22Rv1 (cell line): Measurements from ENCODE around the gene FOXA3.

ENCODE experiments used
- H3K27ac ChIP-seq: fragments of 450-650 bp; 2 replicates; pipeline ENCODE4 v1.5.1; 2017
- ZFX ChIP-seq: fragments of 450-650 bp; IDR thresholded peaks from 2 replicates; pipeline ENCODE4 v1.6.1; 2017; ENCODE audit warnings: antibody characterized with exemption, borderline replicate concordance
- TF ChIP-seq, protein P1 (sequence below): fragments of 450-650 bp; IDR thresholded peaks from 2 replicates; pipeline ENCODE4 v1.5.1; 2017; ENCODE audit warnings: mild to moderate bottlenecking

FOXA3 gene

DNA sequence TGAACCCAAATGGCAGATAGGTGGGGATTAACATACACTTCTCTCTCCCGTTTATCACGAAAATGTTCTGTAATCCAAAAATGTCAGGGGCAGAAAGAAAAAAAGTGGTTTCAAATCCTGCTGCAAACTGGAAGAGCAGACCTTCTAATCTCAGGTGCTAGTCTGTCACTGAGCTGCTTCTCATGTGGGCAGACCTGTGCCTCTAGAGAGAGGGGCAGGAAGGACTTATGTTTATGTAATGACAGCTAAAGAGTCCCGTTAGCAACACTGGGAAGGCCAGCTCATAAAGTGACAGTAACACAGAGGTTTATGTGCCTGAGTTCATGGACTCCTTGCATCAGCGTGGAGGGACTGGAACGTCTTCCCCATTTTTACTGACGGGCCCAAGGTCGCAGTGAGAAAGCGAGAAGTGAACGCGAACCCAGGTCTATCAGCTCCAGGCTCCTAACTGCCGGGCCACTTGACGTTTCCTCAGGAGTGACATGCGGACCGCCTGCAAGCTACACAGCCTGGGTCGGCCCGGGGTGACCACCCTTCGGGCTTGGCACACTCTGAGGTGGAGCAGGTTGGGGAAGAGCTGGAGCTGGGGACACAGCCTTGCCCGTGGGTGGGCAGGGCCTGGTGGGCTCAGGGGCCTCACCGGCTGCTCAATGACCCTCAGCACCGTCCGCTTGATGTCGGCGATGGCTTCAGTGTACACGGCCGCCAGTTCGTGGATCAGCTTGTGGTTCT lies 39.4 kb upstream of the FOXA3 start:
- H3K27ac ChIP-seq = peak overlapping the region; percentile 18; the same call in 1 of the 2 replicates

DNA sequence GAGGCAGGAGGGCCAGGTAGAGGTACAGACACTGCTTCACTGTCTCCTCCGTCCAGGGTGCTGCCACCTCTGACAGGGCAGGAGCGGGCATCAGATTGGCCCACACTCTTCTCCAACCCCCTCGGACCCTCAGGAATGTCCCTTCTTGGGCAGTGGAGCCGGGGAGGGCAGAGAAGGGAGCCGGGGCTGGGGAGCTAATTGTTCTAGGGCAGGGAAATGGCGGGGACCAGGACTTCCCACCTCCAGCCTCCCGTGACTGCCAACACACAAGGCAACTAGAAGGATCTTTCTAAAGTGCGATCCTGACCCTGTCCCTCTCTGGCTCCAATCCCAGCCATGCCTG lies 38.9 kb upstream of the FOXA3 start:
- no peak overlapping the region for H3K27ac ChIP-seq
- TF ChIP-seq ZFX = no peak
- TF ChIP-seq, protein P1, sequence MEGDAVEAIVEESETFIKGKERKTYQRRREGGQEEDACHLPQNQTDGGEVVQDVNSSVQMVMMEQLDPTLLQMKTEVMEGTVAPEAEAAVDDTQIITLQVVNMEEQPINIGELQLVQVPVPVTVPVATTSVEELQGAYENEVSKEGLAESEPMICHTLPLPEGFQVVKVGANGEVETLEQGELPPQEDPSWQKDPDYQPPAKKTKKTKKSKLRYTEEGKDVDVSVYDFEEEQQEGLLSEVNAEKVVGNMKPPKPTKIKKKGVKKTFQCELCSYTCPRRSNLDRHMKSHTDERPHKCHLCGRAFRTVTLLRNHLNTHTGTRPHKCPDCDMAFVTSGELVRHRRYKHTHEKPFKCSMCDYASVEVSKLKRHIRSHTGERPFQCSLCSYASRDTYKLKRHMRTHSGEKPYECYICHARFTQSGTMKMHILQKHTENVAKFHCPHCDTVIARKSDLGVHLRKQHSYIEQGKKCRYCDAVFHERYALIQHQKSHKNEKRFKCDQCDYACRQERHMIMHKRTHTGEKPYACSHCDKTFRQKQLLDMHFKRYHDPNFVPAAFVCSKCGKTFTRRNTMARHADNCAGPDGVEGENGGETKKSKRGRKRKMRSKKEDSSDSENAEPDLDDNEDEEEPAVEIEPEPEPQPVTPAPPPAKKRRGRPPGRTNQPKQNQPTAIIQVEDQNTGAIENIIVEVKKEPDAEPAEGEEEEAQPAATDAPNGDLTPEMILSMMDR = no peak

More for the DNA sequence above, 39.4 kb upstream of the FOXA3 start:
- no peak for TF ChIP-seq ZFX
- TF ChIP-seq, protein P1 = no peak

DNA sequence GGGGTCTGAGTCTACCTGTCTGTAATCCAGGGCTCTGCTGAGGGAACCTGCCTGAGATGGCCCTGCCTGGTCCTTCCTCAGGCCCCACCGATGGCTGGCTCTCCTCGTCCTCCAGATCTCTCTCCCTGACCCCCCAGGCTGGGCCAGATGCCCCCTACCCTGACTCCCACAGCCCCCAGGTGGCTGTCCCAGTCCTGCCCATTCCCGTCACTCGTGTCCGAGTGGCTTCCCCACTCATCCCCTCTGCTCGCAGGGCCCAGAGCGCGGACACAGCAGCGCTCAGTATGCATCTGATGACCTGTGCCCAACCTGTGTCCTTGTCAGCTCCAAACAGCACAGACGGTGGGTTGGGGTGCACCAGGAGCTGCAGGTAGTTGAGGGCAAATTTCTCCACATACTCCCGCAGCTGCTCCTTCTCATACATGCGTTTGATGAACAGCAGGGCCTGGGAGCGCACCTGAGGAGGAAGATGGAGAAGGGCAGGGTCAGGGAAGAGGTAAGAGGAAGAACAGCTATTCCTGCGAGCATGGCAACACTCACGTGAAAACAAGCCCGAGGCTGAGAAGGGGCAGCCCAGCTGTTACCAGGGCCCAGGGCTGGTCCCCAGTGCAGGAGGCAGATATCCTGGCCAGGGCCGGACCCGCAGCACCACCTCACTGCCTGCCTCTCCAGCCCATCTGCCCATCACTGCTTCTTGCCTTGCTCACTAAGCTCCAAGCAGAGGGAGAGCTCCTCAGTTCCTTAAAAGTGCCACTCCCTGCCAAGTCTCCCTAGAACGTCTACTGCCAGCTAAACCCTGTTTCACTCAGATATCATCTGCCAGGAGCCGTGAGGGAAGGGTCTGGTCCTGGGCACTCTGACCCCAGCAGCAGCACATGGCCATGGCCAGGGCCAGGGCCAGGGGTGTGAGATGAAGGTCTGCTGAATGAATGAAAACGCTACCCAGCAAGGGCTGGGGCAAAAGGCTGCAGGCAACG lies 37.9 kb upstream of the FOXA3 start:
- H3K27ac ChIP-seq = no peak overlapping the region
- TF ChIP-seq ZFX = no peak
- TF ChIP-seq, protein P1 = no peak

DNA sequence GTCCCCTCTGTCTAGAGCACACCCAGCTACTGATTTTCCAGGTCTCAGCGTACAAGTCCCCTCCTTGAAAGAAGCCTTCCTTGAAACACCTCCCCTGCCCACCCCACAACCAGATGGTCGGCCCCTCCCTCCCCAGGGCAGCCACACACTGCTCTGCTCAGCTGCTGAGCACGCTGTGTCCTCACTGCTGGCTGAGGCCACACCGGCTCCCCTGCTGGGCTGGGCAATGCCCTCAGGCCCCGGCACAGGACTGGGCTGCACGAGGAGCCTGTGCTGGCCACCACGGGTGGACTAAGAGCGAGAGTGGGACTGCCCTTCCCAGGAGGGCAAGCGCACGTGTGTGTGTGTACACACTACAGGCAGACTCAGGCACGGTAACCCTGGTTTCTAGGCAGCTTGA lies 37.2 kb upstream of the FOXA3 start:
- no peak overlapping the region for H3K27ac ChIP-seq

DNA sequence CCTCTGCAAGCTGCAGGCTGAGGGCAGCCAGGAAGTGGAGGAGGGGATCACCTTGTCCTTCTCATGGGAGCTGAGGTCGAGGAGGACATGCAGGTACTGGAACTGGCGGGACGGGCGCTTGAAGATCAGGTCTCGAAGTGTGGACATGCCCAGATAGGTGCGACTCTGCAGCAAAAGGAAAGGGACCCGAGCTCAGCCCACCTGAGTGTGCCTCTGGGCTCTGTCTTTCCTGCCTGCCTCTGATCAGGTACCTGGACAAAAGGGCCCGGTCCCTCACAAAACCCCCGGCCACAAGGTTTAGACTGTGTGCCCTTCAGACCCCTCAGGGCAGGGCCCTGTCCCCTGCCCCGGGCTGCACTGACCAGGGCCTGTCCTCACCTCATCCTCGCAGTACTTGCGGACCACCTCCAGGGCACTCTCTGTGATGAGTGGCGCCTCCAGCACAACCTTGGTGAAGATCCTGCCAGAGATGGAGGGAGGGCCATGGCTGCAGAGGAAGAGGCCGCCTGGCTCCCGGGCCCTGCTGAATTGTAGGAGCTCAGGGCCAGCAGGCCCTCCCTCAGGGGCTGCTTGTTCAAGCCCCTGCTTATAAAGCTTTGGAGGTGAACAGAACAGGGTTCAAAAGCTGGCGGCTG lies 36.5 kb upstream of the FOXA3 start:
- TF ChIP-seq, protein P1 = no peak
- TF ChIP-seq ZFX = no peak
- no peak overlapping the region for H3K27ac ChIP-seq

More for the DNA sequence above, 37.2 kb upstream of the FOXA3 start:
- TF ChIP-seq, protein P1 = no peak
- TF ChIP-seq ZFX = no peak

DNA sequence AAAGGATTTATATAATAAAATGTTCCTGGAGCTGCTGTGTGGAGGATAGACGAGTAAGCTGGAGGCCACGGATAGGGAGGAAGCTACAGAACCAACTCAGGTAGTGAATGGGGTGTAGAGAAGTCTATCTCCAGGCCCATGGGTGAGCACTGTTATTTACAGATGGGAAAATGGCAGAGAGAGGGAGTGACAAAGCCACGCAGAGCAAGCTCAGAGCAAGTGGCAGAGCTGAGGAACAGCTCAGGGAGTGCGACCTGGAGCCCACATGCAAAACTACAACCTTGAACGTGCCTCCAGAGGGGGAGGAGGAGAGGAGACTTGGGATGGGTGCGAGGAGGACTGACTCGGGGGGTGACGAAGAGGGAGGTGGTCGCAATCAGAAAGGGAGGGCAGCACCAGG lies 35.6 kb upstream of the FOXA3 start:
- no peak for TF ChIP-seq ZFX
- TF ChIP-seq, protein P1 = no peak
- H3K27ac ChIP-seq = no peak overlapping the region
